GM23248 (cell line): ENCODE data around the gene CTBP2. TPM values are rescaled to one million over a fixed set of nuclear protein-coding genes. Genes with fewer than 3 reads are reported as not detected.

ENCODE experiments used
- DNase-seq: peaks from one replicate; pipeline ENCODE4 v3.0.0-alpha.2; 2015
- H2AFZ ChIP-seq: fragments of 200-600 bp; sonication (generic); 2 replicates; pipeline ENCODE4 v1.6.1; 2016; ENCODE audit warnings: antibody characterized with exemption
- H3F3A ChIP-seq: fragments of 200-600 bp; sonication (generic); 2 replicates; pipeline ENCODE4 v1.6.1; 2016; ENCODE audit warnings: mild to moderate bottlenecking, antibody characterized with exemption, mixed run types; ENCODE audit not compliant: insufficient read depth
- H3K27ac ChIP-seq: fragments of 200-600 bp; sonication (generic); 2 replicates; pipeline ENCODE4 v1.5.1; 2016; ENCODE audit warnings: mild to moderate bottlenecking
- H3K27me3 ChIP-seq: fragments of 200-600 bp; sonication (generic); replicated peaks from 2 replicates; pipeline ENCODE4 v1.6.1; 2016; ENCODE audit warnings: mild to moderate bottlenecking; ENCODE audit not compliant: insufficient read depth
- H3K36me3 ChIP-seq: fragments of 200-600 bp; sonication (generic); 2 replicates; pipeline ENCODE4 v1.6.1; 2016; ENCODE audit warnings: low read depth, mild to moderate bottlenecking
- H3K4me1 ChIP-seq: fragments of 200-600 bp; sonication (generic); 2 replicates; pipeline ENCODE4 v1.6.1; 2016; ENCODE audit warnings: mild to moderate bottlenecking; ENCODE audit not compliant: insufficient read depth
- H3K4me2 ChIP-seq: fragments of 200-600 bp; sonication (generic); one replicate; pipeline ENCODE4 v1.6.1; 2016; ENCODE audit warnings: mild to moderate bottlenecking; ENCODE audit not compliant: unreplicated experiment
- H3K4me3 ChIP-seq: fragments of 200-600 bp; sonication (generic); 2 replicates; pipeline ENCODE4 v1.5.1; 2016; ENCODE audit warnings: mild to moderate bottlenecking
- H3K79me2 ChIP-seq: fragments of 200-600 bp; sonication (generic); 2 replicates; pipeline ENCODE4 v1.6.1; 2016; ENCODE audit warnings: mild to moderate bottlenecking; ENCODE audit not compliant: insufficient read depth
- H3K9ac ChIP-seq: fragments of 200-600 bp; sonication (generic); 2 replicates; pipeline ENCODE4 v1.6.1; 2016; ENCODE audit warnings: mild to moderate bottlenecking
- H3K9me2 ChIP-seq: fragments of 200-600 bp; sonication (generic); 2 replicates; pipeline ENCODE4 v1.6.1; 2016; ENCODE audit warnings: mixed run types, mild to moderate bottlenecking, moderate library complexity; ENCODE audit not compliant: insufficient read depth
- H3K9me3 ChIP-seq: fragments of 200-600 bp; sonication (generic); one replicate; pipeline ENCODE4 v1.6.1; 2017; ENCODE audit warnings: low read depth
- H4K20me1 ChIP-seq: fragments of 200-600 bp; sonication (generic); 2 replicates; pipeline ENCODE4 v1.6.0; 2016; ENCODE audit not compliant: insufficient read depth
- EZH2 ChIP-seq: fragments of 200-600 bp; sonication (generic); IDR thresholded peaks from 2 replicates; pipeline ENCODE4 v1.6.1; 2018; ENCODE audit warnings: antibody characterized with exemption, mild to moderate bottlenecking; ENCODE audit not compliant: insufficient read depth, poor library complexity, severe bottlenecking
- EZH2phosphoT487 ChIP-seq: fragments of 200-600 bp; sonication (generic); IDR thresholded peaks from 2 replicates; pipeline ENCODE4 v1.6.1; 2018; ENCODE audit warnings: antibody characterized with exemption, moderate library complexity, mild to moderate bottlenecking, low read depth; ENCODE audit not compliant: insufficient read depth
- WGBS, 2 experiments: methylation state at CpG; one replicate each; pipeline ENCODE4 v1.1.6; 2015 to 2017; ENCODE audit warnings: low lambda C conversion rate in 2 of 2, low coverage in 1 of 2; ENCODE audit errors: missing lambda C conversion rate in 2 of 2; 5-methylcytosine and 5-hydroxymethylcytosine counted together
- in situ Hi-C: fragments of 300-500 bp; cut with MboI; formaldehyde crosslinking; loops from 2 replicates; pipeline ENCODE4 v1.15.0; 2020
- polyA plus RNA-seq: library from polyadenylated mRNA; unstranded; fragments of >200 nt; fragmentation: Nextera tagmentation; extraction: Ambion mirVana; gene quantifications from 2 replicates; pipeline ENCODE4 v1.2.1, GENCODE V29; 2016
- total RNA-seq: library from RNA; depleted of rRNA; stranded (reverse); fragments of >200 nt; shearing (Covaris generic); gene quantifications from 2 replicates; pipeline ENCODE4 v1.2.3, GENCODE V29; 2014

The CTBP2 gene
- total and polyA plus RNA-seq, 2 experiments from 2014 or later: 52.0 to 65.5 TPM

GRCh38 chr10:124995605-124996004, 164.8 kb downstream of the CTBP2 start:
- Histone ChIP-seq H3K9me2 (no peaks in the 10 kb centered on the region), H3K9me3 (no peaks in the 10 kb centered on the region), H3K27ac (no peak overlapping the region), H3K4me2 (no peak overlapping the region), H3K4me1 (peaks cover 8% of the 10 kb centered on the region), H3K27me3 (no peaks in the 10 kb centered on the region), H3K79me2 (peaks cover 16% of the 10 kb centered on the region; the same call in 1 of the 2 replicates), H3K9ac (no peak overlapping the region), H3K4me3 (no peak overlapping the region), H2AFZ (no peak overlapping the region), H3F3A (peaks cover 31% of the 10 kb centered on the region), H4K20me1 (no peaks in the 10 kb centered on the region), H3K36me3 (peaks cover 29% of the 10 kb centered on the region)
- DNase-seq: no peak
- 88 to 90% methylated on average over 11 of the region's 11 CpGs for WGBS, 2 experiments
- in situ Hi-C loops: no loop called here
- TF ChIP-seq EZH2phosphoT487 (no peak), EZH2 (no peak)

GRCh38 chr10:124994573-124995473, 165.5 kb downstream of the CTBP2 start:
- Histone ChIP-seq H4K20me1 (no peaks in the 10 kb centered on the region), H3F3A (peaks cover 39% of the 10 kb centered on the region)
- in situ Hi-C loops: no loop called here

GRCh38 chr10:124993736-124994451, 166.5 kb downstream of the CTBP2 start:
- TF ChIP-seq EZH2phosphoT487: no peak
- no peak for TF ChIP-seq EZH2
- Histone ChIP-seq H3K9me2 (no peaks in the 10 kb centered on the region), H2AFZ (no peak overlapping the region), H3K9me3 (no peaks in the 10 kb centered on the region), H3K4me1 (peaks cover 6% of the 10 kb centered on the region; the same call in 1 of the 2 replicates), H3F3A (peaks cover 46% of the 10 kb centered on the region), H3K4me2 (no peak overlapping the region), H4K20me1 (no peaks in the 10 kb centered on the region), H3K4me3 (no peak overlapping the region), H3K36me3 (peaks cover 35% of the 10 kb centered on the region), H3K9ac (no peak overlapping the region), H3K79me2 (peaks cover 13% of the 10 kb centered on the region; the same call in 1 of the 2 replicates), H3K27me3 (no peaks in the 10 kb centered on the region), H3K27ac (no peak overlapping the region)
- WGBS, 2 experiments: 86 to 87% methylated on average over 21 of the region's 21 CpGs
- in situ Hi-C loops: no loop called here
- DNase-seq: no peak

More at GRCh38 chr10:124994573-124995473, 165.5 kb downstream of the CTBP2 start:
- Histone ChIP-seq H3K4me1 (peaks cover 3% of the 10 kb centered on the region), H3K27me3 (no peaks in the 10 kb centered on the region), H3K9ac (no peak overlapping the region), H3K27ac (no peak overlapping the region), H3K36me3 (peaks cover 35% of the 10 kb centered on the region), H3K9me2 (no peaks in the 10 kb centered on the region), H3K9me3 (no peaks in the 10 kb centered on the region), H3K79me2 (peaks cover 15% of the 10 kb centered on the region; the same call in 1 of the 2 replicates), H2AFZ (no peak overlapping the region), H3K4me3 (no peak overlapping the region), H3K4me2 (no peak overlapping the region)
- 83 to 85% methylated on average over 31 of the region's 31 CpGs for WGBS, 2 experiments
- TF ChIP-seq EZH2 (no peak), EZH2phosphoT487 (no peak)
- no peak for DNase-seq

GRCh38 chr10:124993345-124993708, 167.0 kb downstream of the CTBP2 start:
- no peak overlapping the region for H3K4me3 ChIP-seq
- peaks cover 7% of the 10 kb centered on the region; the same call in 1 of the 2 replicates for H3K79me2 ChIP-seq
- H3K9me3 ChIP-seq: no peaks in the 10 kb centered on the region
- no peak overlapping the region for H3K9ac ChIP-seq
- H3K36me3 ChIP-seq: peaks cover 35% of the 10 kb centered on the region
- no peak overlapping the region for H2AFZ ChIP-seq
- H4K20me1 ChIP-seq: no peaks in the 10 kb centered on the region
- H3K9me2 ChIP-seq: no peaks in the 10 kb centered on the region
- no peak overlapping the region for H3K27ac ChIP-seq
- no peak for DNase-seq
- no peaks in the 10 kb centered on the region for H3K27me3 ChIP-seq
- TF ChIP-seq EZH2phosphoT487: no peak
- TF ChIP-seq EZH2: no peak
- H3K4me1 ChIP-seq: peaks cover 6% of the 10 kb centered on the region; the same call in 1 of the 2 replicates
- in situ Hi-C loops: no loop called here
- H3K4me2 ChIP-seq: no peak overlapping the region
- H3F3A ChIP-seq: peaks cover 52% of the 10 kb centered on the region
- 83 to 87% methylated on average over 4 of the region's 4 CpGs for WGBS, 2 experiments
